NB4 (cell line): ENCODE measurements around the gene INTS1.

ENCODE experiments used
- DNase-seq: peaks from one replicate; pipeline ENCODE4 v3.0.0; 2010; ENCODE audit warnings: low read depth
- H3K4me3 ChIP-seq: one replicate; pipeline ENCODE4 v1.5.1; 2011; ENCODE audit warnings: mild to moderate bottlenecking, low read depth, low read length, moderate library complexity
- MAX ChIP-seq: IDR thresholded peaks from 2 replicates; pipeline ENCODE4 v1.6.1; 2011; ENCODE audit warnings: low read depth, low read length
- MYC ChIP-seq: IDR thresholded peaks from 2 replicates; pipeline ENCODE4 v1.6.1; 2011; ENCODE audit warnings: low read depth, low read length
- POLR2A ChIP-seq: IDR thresholded peaks from 2 replicates; pipeline ENCODE4 v1.6.1; 2011; ENCODE audit warnings: mild to moderate bottlenecking; ENCODE audit not compliant: insufficient read length; ENCODE audit errors: extremely low read depth
- TF ChIP-seq, protein P1 (sequence below): IDR thresholded peaks from one replicate; pipeline ENCODE4 v1.5.1; 2012; ENCODE audit warnings: low read depth, low read length

INTS1 gene, protein sequence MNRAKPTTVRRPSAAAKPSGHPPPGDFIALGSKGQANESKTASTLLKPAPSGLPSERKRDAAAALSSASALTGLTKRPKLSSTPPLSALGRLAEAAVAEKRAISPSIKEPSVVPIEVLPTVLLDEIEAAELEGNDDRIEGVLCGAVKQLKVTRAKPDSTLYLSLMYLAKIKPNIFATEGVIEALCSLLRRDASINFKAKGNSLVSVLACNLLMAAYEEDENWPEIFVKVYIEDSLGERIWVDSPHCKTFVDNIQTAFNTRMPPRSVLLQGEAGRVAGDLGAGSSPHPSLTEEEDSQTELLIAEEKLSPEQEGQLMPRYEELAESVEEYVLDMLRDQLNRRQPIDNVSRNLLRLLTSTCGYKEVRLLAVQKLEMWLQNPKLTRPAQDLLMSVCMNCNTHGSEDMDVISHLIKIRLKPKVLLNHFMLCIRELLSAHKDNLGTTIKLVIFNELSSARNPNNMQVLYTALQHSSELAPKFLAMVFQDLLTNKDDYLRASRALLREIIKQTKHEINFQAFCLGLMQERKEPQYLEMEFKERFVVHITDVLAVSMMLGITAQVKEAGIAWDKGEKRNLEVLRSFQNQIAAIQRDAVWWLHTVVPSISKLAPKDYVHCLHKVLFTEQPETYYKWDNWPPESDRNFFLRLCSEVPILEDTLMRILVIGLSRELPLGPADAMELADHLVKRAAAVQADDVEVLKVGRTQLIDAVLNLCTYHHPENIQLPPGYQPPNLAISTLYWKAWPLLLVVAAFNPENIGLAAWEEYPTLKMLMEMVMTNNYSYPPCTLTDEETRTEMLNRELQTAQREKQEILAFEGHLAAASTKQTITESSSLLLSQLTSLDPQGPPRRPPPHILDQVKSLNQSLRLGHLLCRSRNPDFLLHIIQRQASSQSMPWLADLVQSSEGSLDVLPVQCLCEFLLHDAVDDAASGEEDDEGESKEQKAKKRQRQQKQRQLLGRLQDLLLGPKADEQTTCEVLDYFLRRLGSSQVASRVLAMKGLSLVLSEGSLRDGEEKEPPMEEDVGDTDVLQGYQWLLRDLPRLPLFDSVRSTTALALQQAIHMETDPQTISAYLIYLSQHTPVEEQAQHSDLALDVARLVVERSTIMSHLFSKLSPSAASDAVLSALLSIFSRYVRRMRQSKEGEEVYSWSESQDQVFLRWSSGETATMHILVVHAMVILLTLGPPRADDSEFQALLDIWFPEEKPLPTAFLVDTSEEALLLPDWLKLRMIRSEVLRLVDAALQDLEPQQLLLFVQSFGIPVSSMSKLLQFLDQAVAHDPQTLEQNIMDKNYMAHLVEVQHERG (N-terminal part only)

DNA sequence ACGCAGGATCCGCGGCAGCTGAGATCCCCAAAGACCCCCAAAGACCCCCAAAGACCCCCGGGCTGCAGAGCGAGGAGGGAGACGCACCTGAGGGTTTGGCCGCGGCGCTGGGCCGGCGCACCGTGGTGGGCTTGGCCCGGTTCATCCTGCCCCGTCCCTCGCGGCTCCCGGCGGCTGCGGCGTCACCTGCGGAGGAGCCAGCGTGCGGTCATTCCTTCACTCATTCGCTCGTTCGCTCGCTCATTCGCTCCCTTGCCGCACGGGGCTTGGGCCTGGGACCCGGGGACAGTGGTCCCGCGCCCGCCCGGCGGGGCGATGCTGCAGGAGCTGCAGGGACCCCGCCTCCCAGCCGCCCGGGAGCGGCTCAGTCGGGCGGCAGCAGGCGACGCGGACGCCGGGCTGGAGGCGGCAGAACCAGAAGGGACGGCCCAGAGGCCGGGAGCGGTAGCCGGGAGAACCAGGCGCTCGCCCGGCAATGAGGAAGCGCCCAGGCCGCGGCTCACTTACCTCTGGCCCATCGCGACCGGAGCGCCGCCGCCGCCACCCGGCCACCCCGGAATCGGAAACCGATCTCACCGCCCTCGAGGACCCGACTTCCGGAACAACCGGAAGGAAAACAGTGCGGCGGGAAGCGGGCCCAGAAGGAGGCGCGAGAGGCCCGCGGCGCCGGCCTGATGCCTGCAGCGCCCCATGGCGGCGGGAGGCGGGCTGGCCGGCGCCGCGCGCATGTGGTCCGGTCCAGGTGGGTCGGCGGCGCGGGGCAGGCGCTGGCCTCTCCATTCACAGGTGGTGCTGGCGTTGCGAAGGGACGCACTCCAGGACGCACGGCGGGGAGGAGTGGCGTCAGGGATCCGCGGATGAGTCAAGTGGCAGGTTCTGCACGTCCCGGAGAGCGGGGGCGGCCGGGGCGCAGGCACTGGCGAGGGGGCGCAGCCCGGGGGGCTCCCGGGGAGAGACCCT is at the start of gene INTS1:
Gene INTS1, minus strand, starts transcription at position 574 of the 960 bp plus-strand sequence. Its CDS starts 429 bp downstream, at position 145.
- TF ChIP-seq MYC (peak; percentile 96), MAX (peak; percentile 88), POLR2A (peak; percentile 72)
- TF ChIP-seq, protein P1, sequence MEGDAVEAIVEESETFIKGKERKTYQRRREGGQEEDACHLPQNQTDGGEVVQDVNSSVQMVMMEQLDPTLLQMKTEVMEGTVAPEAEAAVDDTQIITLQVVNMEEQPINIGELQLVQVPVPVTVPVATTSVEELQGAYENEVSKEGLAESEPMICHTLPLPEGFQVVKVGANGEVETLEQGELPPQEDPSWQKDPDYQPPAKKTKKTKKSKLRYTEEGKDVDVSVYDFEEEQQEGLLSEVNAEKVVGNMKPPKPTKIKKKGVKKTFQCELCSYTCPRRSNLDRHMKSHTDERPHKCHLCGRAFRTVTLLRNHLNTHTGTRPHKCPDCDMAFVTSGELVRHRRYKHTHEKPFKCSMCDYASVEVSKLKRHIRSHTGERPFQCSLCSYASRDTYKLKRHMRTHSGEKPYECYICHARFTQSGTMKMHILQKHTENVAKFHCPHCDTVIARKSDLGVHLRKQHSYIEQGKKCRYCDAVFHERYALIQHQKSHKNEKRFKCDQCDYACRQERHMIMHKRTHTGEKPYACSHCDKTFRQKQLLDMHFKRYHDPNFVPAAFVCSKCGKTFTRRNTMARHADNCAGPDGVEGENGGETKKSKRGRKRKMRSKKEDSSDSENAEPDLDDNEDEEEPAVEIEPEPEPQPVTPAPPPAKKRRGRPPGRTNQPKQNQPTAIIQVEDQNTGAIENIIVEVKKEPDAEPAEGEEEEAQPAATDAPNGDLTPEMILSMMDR, result peak; percentile 69
- peak; percentile 98 for DNase-seq
- peak within 1 kb of the TSS; percentile 89 for H3K4me3 ChIP-seq

DNA sequence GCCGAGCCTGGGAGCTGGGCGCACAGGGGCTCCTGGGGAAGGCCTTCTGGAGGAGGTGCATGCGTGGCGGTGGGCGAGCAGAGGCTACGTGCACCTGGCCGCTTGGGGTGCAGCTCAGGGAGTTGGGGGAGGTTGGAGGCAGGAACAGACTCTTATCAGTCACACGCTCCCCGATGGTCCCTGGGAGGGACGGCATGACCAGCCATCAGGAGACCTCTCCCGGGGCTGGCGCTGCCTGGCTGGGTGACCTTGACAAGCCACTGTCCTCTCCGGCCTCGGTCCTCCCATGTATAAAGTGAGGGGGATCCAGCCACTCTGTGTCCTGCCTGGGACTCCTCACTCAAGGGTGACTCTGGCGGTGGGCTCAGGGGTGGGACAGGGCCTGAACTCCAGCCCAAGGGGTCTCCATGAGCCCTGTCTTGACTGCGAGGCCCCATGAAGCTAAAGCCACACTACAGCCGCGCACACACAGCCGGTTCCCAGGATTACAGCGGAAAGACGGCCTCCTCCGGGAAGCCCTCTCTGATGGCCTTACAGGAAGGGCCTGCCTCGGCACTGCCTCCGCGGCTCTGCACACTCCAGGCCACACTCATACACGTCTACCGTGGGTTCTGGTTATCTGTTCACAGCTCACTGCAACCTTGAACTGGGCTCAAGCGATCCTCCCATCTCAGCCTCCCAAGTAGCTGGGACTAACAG is 49.5 kb upstream of the INTS1 start:
- TF ChIP-seq MAX, result no peak
- TF ChIP-seq, protein P1, result no peak
- TF ChIP-seq POLR2A, result no peak
- TF ChIP-seq MYC, result no peak
- no peak for DNase-seq
- no peak overlapping the region for H3K4me3 ChIP-seq

- DNase-seq, result no peak
- TF ChIP-seq, protein P1, result no peak
- no peak overlapping the region for H3K4me3 ChIP-seq
These were observed 48.0 kb upstream of the INTS1 start for GRCh38 chr7:1552200-1552599.

DNA sequence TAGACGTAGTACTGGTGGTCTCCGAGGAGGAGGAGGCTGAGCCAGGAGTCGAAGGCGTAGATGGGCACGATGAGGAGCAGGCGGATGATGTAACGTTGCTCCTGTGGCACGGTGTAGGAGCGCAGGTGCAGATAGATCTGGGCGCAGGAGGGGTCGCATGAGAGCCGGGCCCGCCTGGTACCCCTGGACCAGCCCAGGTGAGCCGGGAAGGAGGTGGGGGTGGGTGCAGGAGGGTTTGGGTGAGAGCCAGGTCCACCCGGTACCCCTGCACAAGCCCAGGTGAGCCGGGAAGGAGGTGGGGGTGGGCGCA is 46.6 kb upstream of the INTS1 start:
- no peak for TF ChIP-seq MAX
- DNase-seq, result no peak
- no peak overlapping the region for H3K4me3 ChIP-seq

DNA sequence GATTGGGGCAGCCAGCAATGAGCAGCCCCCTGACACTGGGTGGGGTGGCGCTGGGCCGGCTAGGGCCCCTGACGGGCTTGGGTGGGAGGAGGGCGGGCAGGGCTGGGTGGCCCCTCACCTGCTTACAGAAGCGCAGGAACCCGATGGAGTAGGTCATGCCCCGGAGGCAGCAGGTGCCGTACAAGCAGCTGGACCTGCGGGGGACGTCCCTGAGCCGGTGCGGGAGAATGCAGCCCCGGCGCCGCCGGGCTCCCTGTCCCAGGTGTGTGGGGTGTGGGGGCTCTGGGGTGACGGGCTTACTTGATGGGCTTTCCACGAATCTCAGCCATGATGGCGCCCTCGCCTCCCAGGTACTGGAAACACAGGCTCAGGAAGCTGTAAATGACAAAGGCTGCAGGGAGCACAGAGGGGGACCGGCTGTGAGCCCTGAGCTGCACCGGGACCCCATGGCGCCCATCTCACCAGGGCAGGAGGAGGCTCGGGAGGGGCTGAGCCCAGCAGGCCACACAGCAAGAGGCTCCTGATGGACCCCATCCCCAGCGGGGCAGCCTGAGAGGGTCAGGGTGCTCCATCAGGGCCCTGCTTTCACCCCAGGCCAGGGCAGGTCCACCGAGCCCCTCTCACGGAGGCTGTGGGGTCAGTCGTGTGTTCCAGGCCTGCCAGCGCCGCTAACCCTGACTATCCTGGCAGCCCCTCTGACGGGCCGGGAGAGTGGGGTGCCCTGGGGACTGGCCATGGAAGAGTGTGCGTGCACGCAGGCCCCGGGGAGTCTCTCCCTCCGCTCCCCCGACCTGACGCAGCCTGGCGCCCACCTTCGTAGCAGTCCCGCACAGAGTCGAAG is 46.0 kb upstream of the INTS1 start:
- no peak for DNase-seq
- no peak overlapping the region for H3K4me3 ChIP-seq
- TF ChIP-seq, protein P1, result no peak
- TF ChIP-seq POLR2A (no peak), MAX (no peak), MYC (no peak)
